HG03457 (cell line): Measurements from ENCODE around the gene BATF3.

Experiments used
- ATAC-seq: cut with Tn5 transposase; IDR thresholded peaks from one replicate; pipeline ENCODE4 v1.9.1; 2021; ENCODE audit warnings: moderate number of reproducible peaks; ENCODE audit not compliant: unreplicated experiment

Gene BATF3

GRCh38 chr1:212638492-212639151 lies 61.0 kb downstream of the BATF3 start:
- no peak for ATAC-seq

DNA sequence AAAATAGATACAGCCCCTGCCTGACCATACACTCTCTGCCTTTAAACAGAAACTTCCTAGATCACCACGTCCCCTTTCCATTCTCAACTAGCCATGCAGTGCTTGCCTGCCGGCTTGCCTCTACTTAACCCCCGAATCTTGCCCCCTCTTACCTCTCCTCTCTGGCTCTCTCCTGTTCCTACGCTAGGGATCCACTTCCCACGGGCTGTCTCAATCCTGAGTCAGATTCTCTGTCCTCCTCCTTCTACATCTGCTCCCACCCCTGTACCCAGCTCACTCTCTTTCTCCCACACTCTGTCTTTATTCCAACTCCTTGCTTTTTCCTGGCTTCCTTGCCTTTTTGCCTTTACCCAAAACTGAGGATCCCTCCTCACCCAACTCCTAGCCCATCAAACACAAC lies 61.7 kb downstream of the BATF3 start:
- ATAC-seq, result no peak
